Erythroblast (primary cell): ENCODE data around the gene LRP1-AS.

Source experiments
- GATA1 ChIP-seq: IDR thresholded peaks from 2 replicates; pipeline ENCODE4 v1.6.1; 2011; ENCODE audit warnings: low read depth, mild to moderate bottlenecking, control low read depth, low read length, moderate library complexity
- POLR2A ChIP-seq: IDR thresholded peaks from 2 replicates; pipeline ENCODE4 v1.6.1; 2011; ENCODE audit warnings: mild to moderate bottlenecking, low read length

- no peak for TF ChIP-seq POLR2A
- no peak for TF ChIP-seq GATA1
Measured at GRCh38 chr12:57148469-57149244, 1.2 kb upstream of the LRP1-AS start.
